Effector memory CD8-positive, alpha-beta T cell (primary cell): ENCODE results near the gene TMEM11.

ENCODE experiments used
- ATAC-seq: fragments of 150-1000 bp; cut with Tn5 transposase; replicated peaks from 2 replicates; pipeline ENCODE4 v1.10.0; 2021; ENCODE audit warnings: mild to moderate bottlenecking, moderate library complexity
- DNase-seq, 3 experiments: peaks; one replicate each; pipeline ENCODE4 v3.0.0; 2021
- H3K27ac Mint-ChIP-seq, 2 donors: one replicate each; pipeline ENCODE4 v1.8.0; 2022; ENCODE audit warnings: mild to moderate bottlenecking in 2 of 2, mixed read lengths in 2 of 2, moderate library complexity in 2 of 2
- H3K27me3 Mint-ChIP-seq, 2 donors: one replicate each; pipeline ENCODE4 v1.8.0; 2022; ENCODE audit warnings: mixed read lengths in 2 of 2
- H3K36me3 Mint-ChIP-seq: one replicate; pipeline ENCODE4 v1.8.0; 2022; ENCODE audit warnings: mild to moderate bottlenecking, moderate library complexity, mixed read lengths; ENCODE audit not compliant: insufficient read depth
- H3K4me1 Mint-ChIP-seq, 2 donors: one replicate each; pipeline ENCODE4 v1.8.0; 2022; ENCODE audit warnings: low read depth in 2 of 2, mixed read lengths in 2 of 2
- H3K4me3 Mint-ChIP-seq, 2 donors: one replicate each; pipeline ENCODE4 v1.8.0; 2022; ENCODE audit warnings: mild to moderate bottlenecking in 2 of 2, mixed read lengths in 2 of 2, moderate library complexity in 2 of 2
- H3K9me3 Mint-ChIP-seq, 2 donors: one replicate each; pipeline ENCODE4 v1.8.0; 2022; ENCODE audit warnings: mixed read lengths in 2 of 2

TMEM11 gene

GRCh38 chr17:21177401-21177800 is 36.6 kb downstream of the TMEM11 start:
- Mint-ChIP-seq H3K36me3 (peaks cover 7% of the 10 kb centered on the region), H3K9me3 (no peaks in the 10 kb centered on the region), H3K27me3 (no peaks in the 10 kb centered on the region), H3K4me1 (peaks cover 0 to 5% of the 10 kb centered on the region in 2 donors), H3K27ac (no peak overlapping the region), H3K4me3 (no peak overlapping the region)
- ATAC-seq (no peak), DNase-seq (no peak)

- Mint-ChIP-seq H3K27me3 (no peaks in the 10 kb centered on the region), H3K27ac (peak overlapping the region in 1 of 2 donors; percentile 38), H3K4me1 (peaks cover 0 to 5% of the 10 kb centered on the region in 2 donors), H3K36me3 (peaks cover 3% of the 10 kb centered on the region), H3K4me3 (no peak overlapping the region), H3K9me3 (no peaks in the 10 kb centered on the region)
- ATAC-seq, result no peak
- no peak for DNase-seq
Observed at GRCh38 chr17:21176773-21177395, 37.1 kb downstream of the TMEM11 start.

GRCh38 chr17:21174713-21175112 is 39.2 kb downstream of the TMEM11 start:
- H3K4me3 Mint-ChIP-seq, result no peak overlapping the region
- H3K27ac Mint-ChIP-seq, result no peak overlapping the region
- H3K36me3 Mint-ChIP-seq, result peaks cover 3% of the 10 kb centered on the region
- peaks cover 7 to 17% of the 10 kb centered on the region in 2 donors for H3K4me1 Mint-ChIP-seq
- H3K27me3 Mint-ChIP-seq, result no peaks in the 10 kb centered on the region
- ATAC-seq (no peak), DNase-seq (no peak)
- H3K9me3 Mint-ChIP-seq, result no peaks in the 10 kb centered on the region

- Mint-ChIP-seq H3K36me3 (peaks cover 3% of the 10 kb centered on the region), H3K9me3 (no peaks in the 10 kb centered on the region), H3K4me1 (peaks cover 7 to 17% of the 10 kb centered on the region in 2 donors), H3K27ac (no peak overlapping the region), H3K4me3 (no peak overlapping the region), H3K27me3 (no peaks in the 10 kb centered on the region)
- DNase-seq, result no peak
- no peak for ATAC-seq
Observed at GRCh38 chr17:21174186-21174585, 39.8 kb downstream of the TMEM11 start.

GRCh38 chr17:21173543-21173942 is 40.4 kb downstream of the TMEM11 start:
- DNase-seq, result no peak
- Mint-ChIP-seq H3K9me3 (no peaks in the 10 kb centered on the region), H3K27ac (no peak overlapping the region), H3K36me3 (peaks cover 3% of the 10 kb centered on the region), H3K4me3 (no peak overlapping the region), H3K27me3 (no peaks in the 10 kb centered on the region), H3K4me1 (peaks cover 7 to 17% of the 10 kb centered on the region in 2 donors)
- no peak for ATAC-seq

- H3K27me3 Mint-ChIP-seq, result no peaks in the 10 kb centered on the region
- H3K36me3 Mint-ChIP-seq, result peaks cover 5% of the 10 kb centered on the region
- no peak overlapping the region for H3K4me3 Mint-ChIP-seq
- no peak overlapping the region for H3K27ac Mint-ChIP-seq
- H3K9me3 Mint-ChIP-seq, result no peaks in the 10 kb centered on the region
- peaks cover 7 to 17% of the 10 kb centered on the region in 2 donors for H3K4me1 Mint-ChIP-seq
- DNase-seq (no peak), ATAC-seq (no peak)
Observed at GRCh38 chr17:21172846-21173245, 41.1 kb downstream of the TMEM11 start.

GRCh38 chr17:21171970-21172510 is 41.9 kb downstream of the TMEM11 start:
- DNase-seq (no peak), ATAC-seq (no peak)
- H3K36me3 Mint-ChIP-seq, result peaks cover 3% of the 10 kb centered on the region
- no peak overlapping the region for H3K4me3 Mint-ChIP-seq
- H3K4me1 Mint-ChIP-seq, result peaks cover 7 to 17% of the 10 kb centered on the region in 2 donors
- H3K9me3 Mint-ChIP-seq, result no peaks in the 10 kb centered on the region
- no peak overlapping the region for H3K27ac Mint-ChIP-seq
- no peaks in the 10 kb centered on the region for H3K27me3 Mint-ChIP-seq

GRCh38 chr17:21171309-21171922 is 42.5 kb downstream of the TMEM11 start:
- DNase-seq, result no peak
- H3K4me1 Mint-ChIP-seq, result peaks cover 7 to 17% of the 10 kb centered on the region in 2 donors
- peak overlapping the region; percentile 8 to 57 for H3K27ac Mint-ChIP-seq
- no peaks in the 10 kb centered on the region for H3K9me3 Mint-ChIP-seq
- peaks cover 3% of the 10 kb centered on the region for H3K36me3 Mint-ChIP-seq
- no peak for ATAC-seq
- no peaks in the 10 kb centered on the region for H3K27me3 Mint-ChIP-seq
- no peak overlapping the region for H3K4me3 Mint-ChIP-seq

- DNase-seq, result no peak
- Mint-ChIP-seq H3K27me3 (no peaks in the 10 kb centered on the region), H3K9me3 (no peaks in the 10 kb centered on the region), H3K4me3 (no peak overlapping the region), H3K36me3 (peaks cover 3% of the 10 kb centered on the region), H3K4me1 (peaks cover 7 to 17% of the 10 kb centered on the region in 2 donors), H3K27ac (peak overlapping the region; percentile 8 to 57)
- no peak for ATAC-seq
Observed at GRCh38 chr17:21170809-21171208, 43.2 kb downstream of the TMEM11 start.

GRCh38 chr17:21169496-21169895 is 44.5 kb downstream of the TMEM11 start:
- Mint-ChIP-seq H3K9me3 (no peaks in the 10 kb centered on the region), H3K27ac (no peak overlapping the region), H3K4me1 (peaks cover 7 to 17% of the 10 kb centered on the region in 2 donors), H3K4me3 (no peak overlapping the region), H3K36me3 (peaks cover 3% of the 10 kb centered on the region), H3K27me3 (no peaks in the 10 kb centered on the region)
- ATAC-seq (no peak), DNase-seq (no peak)

GRCh38 chr17:21168555-21168865 is 45.5 kb downstream of the TMEM11 start:
- Mint-ChIP-seq H3K27me3 (no peaks in the 10 kb centered on the region), H3K36me3 (peaks cover 3% of the 10 kb centered on the region), H3K4me1 (peaks cover 7 to 13% of the 10 kb centered on the region in 2 donors), H3K27ac (no peak overlapping the region), H3K4me3 (no peak overlapping the region), H3K9me3 (no peaks in the 10 kb centered on the region)
- no peak for ATAC-seq
- DNase-seq, result no peak

- H3K36me3 Mint-ChIP-seq, result peaks cover 3% of the 10 kb centered on the region
- no peaks in the 10 kb centered on the region for H3K9me3 Mint-ChIP-seq
- ATAC-seq (no peak), DNase-seq (no peak)
- H3K27me3 Mint-ChIP-seq, result no peaks in the 10 kb centered on the region
- peaks cover 7 to 15% of the 10 kb centered on the region in 2 donors for H3K4me1 Mint-ChIP-seq
- no peak overlapping the region for H3K4me3 Mint-ChIP-seq
- peak overlapping the region in 1 of 2 donors; percentile 71 for H3K27ac Mint-ChIP-seq
Observed at GRCh38 chr17:21167303-21167702, 46.7 kb downstream of the TMEM11 start.

- H3K27ac Mint-ChIP-seq, result peak overlapping the region in 1 of 2 donors; percentile 71
- peaks cover 7 to 16% of the 10 kb centered on the region in 2 donors for H3K4me1 Mint-ChIP-seq
- H3K27me3 Mint-ChIP-seq, result no peaks in the 10 kb centered on the region
- H3K9me3 Mint-ChIP-seq, result no peaks in the 10 kb centered on the region
- DNase-seq, result no peak
- no peak overlapping the region for H3K4me3 Mint-ChIP-seq
- no peak for ATAC-seq
- H3K36me3 Mint-ChIP-seq, result peaks cover 3% of the 10 kb centered on the region
Observed at GRCh38 chr17:21166595-21167210, 47.3 kb downstream of the TMEM11 start.
